ENCODE data around the gene STK33.

DNA sequence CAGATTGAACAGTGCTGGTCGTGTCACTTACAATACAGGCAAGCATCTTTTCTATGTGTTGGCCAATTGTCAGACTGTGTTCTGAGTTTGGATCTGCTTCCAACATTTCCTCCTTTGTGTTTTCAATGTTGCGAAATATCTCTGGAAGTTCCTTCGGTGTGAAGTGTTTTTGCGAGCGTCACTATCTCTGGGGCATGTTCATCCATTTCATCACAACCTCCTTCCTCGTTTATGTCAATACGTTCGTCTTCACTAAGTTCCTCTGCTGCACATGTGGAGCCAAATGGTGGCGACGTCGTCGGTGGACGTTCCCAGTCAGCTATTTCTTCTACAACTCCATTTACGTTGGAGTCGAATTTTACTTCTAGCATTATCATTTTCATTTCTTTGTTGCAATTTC is 230.1 kb downstream of the STK33 start:
- TF ChIP-seq ZNF341 (tag by site-specific recombination; IDR thresholded peaks at IDR 0.05; ENCODE audit: low read depth) (no peak), CTCF (tag by site-specific recombination; IDR thresholded peaks at IDR 0.05) (no peak), KLF1 (tag by site-specific recombination; IDR thresholded peaks at IDR 0.05) (no peak), ZNF610 (tag by site-specific recombination; IDR thresholded peaks at IDR 0.05; ENCODE audit: borderline replicate concordance) (no peak), ZNF529 (tag by site-specific recombination; IDR thresholded peaks at IDR 0.05; ENCODE audit: insufficient replicate concordance) (no peak), SP3 (tag by site-specific recombination; IDR thresholded peaks at IDR 0.05) (no peak), ZSCAN4 (tag by site-specific recombination; IDR thresholded peaks at IDR 0.05) (no peak), ZNF2 (tag by site-specific recombination; IDR thresholded peaks at IDR 0.05) (no peak), ZNF366 (tag by site-specific recombination; conservative IDR thresholded peaks at IDR 0.05) (no peak), ZNF23 (tag by site-specific recombination; IDR thresholded peaks at IDR 0.05; ENCODE audit: borderline replicate concordance) (no peak), ZNF311 (tag by site-specific recombination; IDR thresholded peaks at IDR 0.05; ENCODE audit: borderline replicate concordance) (no peak), ZNF112 (tag by site-specific recombination; IDR thresholded peaks at IDR 0.05) (no peak)

Data from HEK293 (cell line).